ENCODE measurements around the gene RIC8B. TPM values are rescaled to one million over a fixed set of nuclear protein-coding genes. Genes with fewer than 3 reads are reported as not detected.

RIC8B gene
- total RNA-seq, 1 experiment from 2014 or later, result 12.7 TPM

GRCh38 chr12:106866426-106867080 is 92.1 kb downstream of the RIC8B start:
- no peak for DNase-seq (ENCODE audit: low read depth)

- no peak for DNase-seq (ENCODE audit: low read depth)
These were observed 93.2 kb downstream of the RIC8B start for GRCh38 chr12:106867651-106868050.

DNA sequence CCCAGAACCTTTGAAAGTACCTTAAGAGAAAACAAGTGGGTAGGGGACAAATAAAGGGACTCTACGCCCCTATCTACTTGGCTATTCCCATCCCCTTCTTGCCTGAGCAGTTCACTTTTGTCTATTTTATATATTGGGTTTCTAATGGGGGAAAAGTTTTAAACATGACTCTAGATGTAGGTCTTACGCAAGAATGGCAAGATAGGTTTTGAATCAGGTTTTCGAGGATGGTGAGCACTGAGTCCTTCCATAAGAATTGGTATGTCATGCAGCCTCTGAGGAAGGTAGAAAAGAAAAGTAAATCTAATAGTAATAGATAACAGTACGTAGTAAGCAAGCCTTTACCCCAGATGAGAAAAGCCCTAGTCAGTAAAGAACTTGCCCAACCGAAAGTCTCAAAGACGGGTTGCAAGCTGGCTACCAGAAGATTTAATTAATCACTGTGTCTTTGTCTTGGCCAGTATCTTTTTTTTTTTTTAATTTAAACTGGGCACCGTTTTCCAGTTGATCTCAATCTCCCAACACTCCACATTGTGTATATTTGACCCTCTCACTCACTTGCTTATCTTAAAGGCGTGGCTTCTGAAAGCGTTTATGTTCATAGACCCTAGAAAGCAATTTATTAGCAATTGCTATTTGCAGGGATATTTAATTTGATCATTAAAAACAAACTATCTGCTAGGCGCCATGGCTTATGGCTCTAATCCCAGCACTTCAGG is 94.7 kb downstream of the RIC8B start:
- no peak for DNase-seq (ENCODE audit: low read depth)

GRCh38 chr12:106870116-106870515 is 95.6 kb downstream of the RIC8B start:
- no peak for DNase-seq (ENCODE audit: low read depth)

DNA sequence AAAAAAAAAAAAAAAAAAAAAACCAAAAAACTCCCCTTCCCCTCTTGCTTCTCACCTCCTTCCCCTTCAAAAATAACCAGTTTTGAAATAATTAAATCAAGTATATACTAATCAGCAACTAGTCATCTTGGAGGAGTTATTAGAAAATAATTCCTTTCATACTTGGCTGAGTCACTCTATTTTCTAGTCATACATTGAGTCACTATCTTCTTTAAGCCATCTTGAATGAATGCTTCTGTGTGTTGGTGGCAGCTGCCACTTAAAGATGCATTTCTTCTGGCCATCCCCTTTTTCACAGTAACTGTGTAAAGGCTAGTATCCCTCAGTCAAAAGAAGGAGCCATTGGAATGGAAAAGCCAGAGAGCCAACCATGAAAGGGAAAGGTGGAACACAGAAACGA is 97.0 kb downstream of the RIC8B start:
- peak; percentile 49 for DNase-seq (ENCODE audit: low read depth)

DNA sequence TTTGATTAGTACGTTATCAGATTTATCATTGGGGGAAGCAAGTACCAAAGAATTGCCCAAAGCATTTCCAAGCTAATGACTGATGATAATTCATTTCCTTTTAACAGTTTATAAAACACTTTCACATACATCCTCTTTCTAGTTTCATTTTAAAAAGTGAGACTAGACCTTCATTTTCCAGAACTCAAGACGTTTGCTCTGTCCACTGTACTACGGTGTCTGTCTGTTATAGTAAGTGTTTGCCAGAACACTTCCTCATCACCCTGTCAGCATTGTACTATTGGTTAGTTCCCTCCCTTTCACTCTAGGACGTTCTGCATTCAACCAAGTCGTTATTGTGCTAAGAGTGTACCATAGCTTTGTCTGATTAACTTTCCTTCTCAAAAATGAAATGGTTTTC is 99.5 kb downstream of the RIC8B start:
- no peak for DNase-seq (ENCODE audit: low read depth)

- DNase-seq (ENCODE audit: low read depth), result no peak
These were observed 104.3 kb downstream of the RIC8B start for GRCh38 chr12:106878804-106879203.

GRCh38 chr12:106879612-106880011 is 105.1 kb downstream of the RIC8B start:
- no peak for DNase-seq (ENCODE audit: low read depth)

- DNase-seq (ENCODE audit: low read depth), result peak; percentile 83
These were observed 108.9 kb downstream of the RIC8B start for GRCh38 chr12:106883426-106883825.

DNA sequence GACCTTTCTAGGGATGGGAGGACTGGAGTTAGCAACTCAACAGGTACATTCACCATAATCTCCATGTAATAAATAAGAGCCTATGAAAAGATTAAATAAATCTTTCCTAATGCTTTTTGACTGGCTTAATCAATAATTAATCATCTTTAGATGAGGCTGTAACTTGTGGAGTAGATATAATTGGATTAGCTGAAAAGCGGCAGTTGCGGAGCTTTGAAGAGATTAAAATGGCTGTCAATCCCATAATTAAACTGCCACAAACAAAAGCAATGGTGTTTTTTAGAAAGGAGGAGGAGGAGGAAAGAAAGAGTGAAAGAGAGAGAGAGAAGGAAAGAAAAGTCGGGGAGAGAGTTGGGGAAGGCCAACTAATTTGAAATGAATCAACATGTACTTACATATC is 110.5 kb downstream of the RIC8B start:
- no peak for DNase-seq (ENCODE audit: low read depth)

- DNase-seq (ENCODE audit: low read depth), result no peak
These were observed 111.2 kb downstream of the RIC8B start for GRCh38 chr12:106885541-106886249.

GRCh38 chr12:106886932-106887331 is 112.5 kb downstream of the RIC8B start:
- no peak for DNase-seq (ENCODE audit: low read depth)

- DNase-seq (ENCODE audit: low read depth), result no peak
These were observed 114.0 kb downstream of the RIC8B start for GRCh38 chr12:106888348-106888970.

GRCh38 chr12:106889326-106889725 is 114.8 kb downstream of the RIC8B start:
- DNase-seq (ENCODE audit: low read depth), result no peak

DNA sequence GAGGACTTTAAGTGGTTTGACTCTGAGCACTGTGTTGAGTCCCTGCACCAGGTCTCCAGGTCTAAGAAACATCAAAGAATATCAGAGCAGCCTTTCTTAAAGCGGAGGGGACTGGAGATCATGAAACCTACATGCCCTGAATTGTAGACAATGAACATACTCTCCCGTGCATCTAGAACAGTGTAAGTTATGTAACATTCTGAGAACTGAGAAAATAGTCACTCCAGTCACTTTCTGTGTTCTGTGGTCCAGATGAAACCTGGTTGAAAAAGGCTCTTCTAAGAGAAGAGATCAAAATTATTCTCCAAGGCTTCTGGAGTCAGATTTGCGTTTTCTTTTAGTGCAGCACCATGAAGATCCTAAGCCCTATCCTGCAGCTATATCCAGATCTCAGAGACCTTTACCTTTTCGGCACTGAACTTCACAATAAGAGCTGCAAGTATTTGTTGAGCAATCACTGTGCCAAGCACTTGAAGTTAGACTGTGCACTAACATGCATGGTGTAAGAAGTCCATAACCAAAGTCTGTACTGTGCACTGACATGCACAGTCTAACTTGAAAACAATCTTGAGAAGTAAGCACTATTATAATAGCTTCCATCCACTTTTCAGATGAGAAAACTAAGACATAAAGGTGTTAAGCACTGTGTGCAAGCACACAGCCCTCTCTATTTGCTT is 115.6 kb downstream of the RIC8B start:
- DNase-seq (ENCODE audit: low read depth), result no peak

DNA sequence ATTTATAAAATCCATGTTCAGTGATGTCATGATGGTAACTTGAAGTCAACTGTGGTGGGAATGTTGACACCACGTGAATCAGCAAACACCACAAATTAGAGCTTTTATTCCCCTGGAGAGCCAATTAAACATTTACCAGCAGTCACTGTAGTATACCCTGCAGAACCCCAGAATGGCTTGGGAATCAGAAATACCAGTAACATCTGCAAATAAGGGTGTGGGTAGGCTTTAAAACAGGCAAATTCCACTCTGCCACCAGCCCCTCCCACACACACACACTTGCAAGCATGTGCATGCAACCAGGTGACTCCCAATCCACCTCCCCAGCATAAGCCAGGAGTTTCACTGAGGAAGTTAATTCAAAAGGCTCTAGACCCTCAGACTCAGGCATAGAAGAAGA is 117.6 kb downstream of the RIC8B start:
- no peak for DNase-seq (ENCODE audit: low read depth)

- DNase-seq (ENCODE audit: low read depth), result no peak
These were observed 119.0 kb downstream of the RIC8B start for GRCh38 chr12:106893451-106893850.

DNA sequence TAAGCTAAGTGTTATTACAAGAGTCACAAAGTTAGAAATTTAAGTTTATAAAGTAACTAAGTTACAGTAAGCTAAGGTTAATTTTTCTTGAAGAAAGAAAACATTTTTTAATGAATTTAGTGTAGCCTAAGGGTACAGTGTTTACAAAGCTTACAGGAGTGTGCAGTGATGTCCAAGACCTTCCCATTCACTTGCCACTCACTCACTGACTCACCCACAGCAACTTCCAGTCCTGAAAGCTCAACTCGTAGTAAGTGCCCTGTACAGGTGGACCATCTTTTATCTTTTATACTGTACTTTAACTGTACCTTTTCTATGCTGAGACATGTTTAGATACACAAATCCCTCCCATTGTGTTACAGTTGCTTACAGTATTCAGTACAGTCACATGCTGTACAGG is 120.3 kb downstream of the RIC8B start:
- DNase-seq (ENCODE audit: low read depth), result no peak

DNA sequence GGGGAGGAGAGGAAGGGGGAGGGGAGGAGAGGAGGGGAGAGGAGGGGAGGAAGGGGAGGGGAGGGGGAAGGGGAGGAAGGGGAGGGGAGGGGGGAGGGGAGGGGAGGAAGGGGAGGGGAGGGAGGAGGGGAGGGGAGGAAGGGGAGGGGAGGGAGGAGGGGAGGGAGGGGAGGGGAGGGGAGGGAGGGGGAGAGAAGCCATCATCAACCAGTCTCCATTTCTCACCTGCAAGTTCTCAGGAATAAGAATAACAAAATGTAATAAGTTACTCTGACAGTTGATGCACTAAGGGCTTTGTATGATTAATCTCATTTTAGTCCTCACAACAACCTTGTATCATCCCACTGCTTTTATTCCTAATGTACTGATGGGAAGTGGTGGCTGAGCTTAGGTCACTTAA is 122.1 kb downstream of the RIC8B start:
- no peak for DNase-seq (ENCODE audit: low read depth)

- peak; percentile 52 for DNase-seq (ENCODE audit: low read depth)
These were observed 122.6 kb downstream of the RIC8B start for GRCh38 chr12:106897082-106897481.

Data from HT1080 (cell line).